ENCODE measurements around the gene TIPARP.

TIPARP gene

DNA sequence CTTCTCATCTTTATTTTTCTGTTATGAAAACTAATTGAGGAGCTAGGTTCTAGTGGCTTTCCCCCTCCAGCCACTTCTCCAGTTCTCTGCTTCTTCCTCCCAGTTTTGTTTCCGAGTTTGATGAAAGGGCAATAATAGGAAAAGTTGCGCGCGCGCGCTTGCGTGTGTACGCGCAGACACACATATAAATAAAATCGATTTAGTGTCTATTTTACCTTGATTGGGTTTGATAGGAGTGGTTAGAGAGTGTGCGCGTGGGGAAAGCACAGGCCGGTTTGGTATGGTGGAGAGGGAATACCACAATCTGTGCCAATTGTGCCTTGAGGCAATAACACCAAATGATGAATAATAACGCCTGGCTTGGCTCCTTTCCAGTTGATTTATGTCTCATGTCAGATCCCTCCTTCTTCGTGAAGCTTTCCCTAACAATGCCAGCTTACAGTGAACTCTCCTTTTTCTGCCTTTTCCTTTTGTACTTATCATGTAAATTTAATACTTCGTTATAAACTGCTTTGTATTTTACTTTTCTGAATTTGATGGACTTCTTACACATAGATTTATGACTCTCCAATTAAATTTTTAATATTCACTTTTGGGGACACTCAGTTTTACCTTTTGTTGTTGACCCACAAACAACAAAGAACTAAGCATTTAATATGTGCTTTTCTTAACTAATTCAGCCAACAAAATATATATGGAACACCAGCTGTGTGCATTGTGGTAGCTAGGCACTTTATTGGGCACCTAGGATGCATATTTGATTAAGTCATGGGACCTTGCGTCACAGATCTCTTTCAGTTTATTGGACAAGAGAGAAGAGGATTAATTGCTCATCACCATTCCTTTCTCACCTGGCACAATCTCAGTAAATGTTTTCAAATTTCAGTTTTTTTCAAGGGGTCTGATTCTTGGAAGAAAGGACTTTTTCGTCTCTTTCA lies 1.7 kb downstream of the TIPARP start:
- TF ChIP-seq, protein P1, sequence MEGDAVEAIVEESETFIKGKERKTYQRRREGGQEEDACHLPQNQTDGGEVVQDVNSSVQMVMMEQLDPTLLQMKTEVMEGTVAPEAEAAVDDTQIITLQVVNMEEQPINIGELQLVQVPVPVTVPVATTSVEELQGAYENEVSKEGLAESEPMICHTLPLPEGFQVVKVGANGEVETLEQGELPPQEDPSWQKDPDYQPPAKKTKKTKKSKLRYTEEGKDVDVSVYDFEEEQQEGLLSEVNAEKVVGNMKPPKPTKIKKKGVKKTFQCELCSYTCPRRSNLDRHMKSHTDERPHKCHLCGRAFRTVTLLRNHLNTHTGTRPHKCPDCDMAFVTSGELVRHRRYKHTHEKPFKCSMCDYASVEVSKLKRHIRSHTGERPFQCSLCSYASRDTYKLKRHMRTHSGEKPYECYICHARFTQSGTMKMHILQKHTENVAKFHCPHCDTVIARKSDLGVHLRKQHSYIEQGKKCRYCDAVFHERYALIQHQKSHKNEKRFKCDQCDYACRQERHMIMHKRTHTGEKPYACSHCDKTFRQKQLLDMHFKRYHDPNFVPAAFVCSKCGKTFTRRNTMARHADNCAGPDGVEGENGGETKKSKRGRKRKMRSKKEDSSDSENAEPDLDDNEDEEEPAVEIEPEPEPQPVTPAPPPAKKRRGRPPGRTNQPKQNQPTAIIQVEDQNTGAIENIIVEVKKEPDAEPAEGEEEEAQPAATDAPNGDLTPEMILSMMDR (conservative IDR thresholded peaks at IDR 0.05; ENCODE audit: low read length): no peak
- TF ChIP-seq EZH2phosphoT487 (IDR thresholded peaks at IDR 0.05; ENCODE audit: borderline replicate concordance): no peak
- H4K20me1 ChIP-seq (ENCODE audit: insufficient read depth, low read length, poor library complexity, severe bottlenecking): peaks cover 56% of the 10 kb centered on the region
- peak overlapping the region; percentile 58; the same call in 1 of the 2 replicates for H2AFZ ChIP-seq (ENCODE audit: low read length)

DNA sequence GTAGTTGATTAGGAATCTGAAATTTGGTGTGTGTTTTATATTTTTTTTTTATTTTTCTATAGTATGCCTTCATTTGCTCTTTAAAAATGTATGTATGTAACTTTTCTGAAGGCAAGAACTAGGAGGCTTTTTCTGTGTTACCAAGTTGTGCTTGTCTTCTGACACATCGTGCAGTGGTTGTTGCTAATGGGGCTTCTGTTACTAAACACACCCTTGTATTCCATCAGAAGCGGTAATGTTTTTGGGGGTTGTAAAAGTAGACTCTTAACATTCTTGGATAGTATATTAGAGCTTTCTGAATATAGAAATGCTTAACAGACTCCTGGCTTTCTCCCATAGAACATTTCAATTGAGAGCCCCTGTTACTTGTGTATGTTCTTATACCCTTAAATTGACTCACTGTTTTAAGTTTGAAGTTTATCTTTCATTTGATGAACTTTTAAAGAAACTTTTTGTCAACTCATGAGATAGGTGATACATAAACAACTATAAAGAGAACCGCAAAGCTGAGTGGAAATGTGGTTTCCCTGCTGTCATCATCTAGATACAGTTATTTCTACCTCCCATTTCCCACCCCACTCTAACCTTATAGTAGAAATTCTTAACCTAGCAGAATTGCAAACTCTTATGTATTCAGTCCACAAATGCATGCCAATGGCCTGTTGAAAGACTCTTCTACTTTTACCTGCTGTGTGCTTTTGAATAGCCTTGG lies 2.5 kb downstream of the TIPARP start:
- no peaks in the 10 kb centered on the region for H3K9me2 ChIP-seq (replicated peaks; ENCODE audit: low read depth, low read length)
- H4K20me1 ChIP-seq (ENCODE audit: insufficient read depth, low read length, poor library complexity, severe bottlenecking): peaks cover 62% of the 10 kb centered on the region
- H3K27me3 ChIP-seq (ENCODE audit: insufficient read depth, low read length, poor library complexity, severe bottlenecking): no peaks in the 10 kb centered on the region
- peak overlapping the region; percentile 85 for H3K4me3 ChIP-seq (ENCODE audit: low read length, poor library complexity, severe bottlenecking)
- peak overlapping the region; percentile 85 for H3K4me2 ChIP-seq (ENCODE audit: low read depth, low read length, poor library complexity, severe bottlenecking)
- H3K36me3 ChIP-seq (ENCODE audit: insufficient read depth, low read length): peaks cover 7% of the 10 kb centered on the region; the same call in 1 of the 2 replicates
- H2AFZ ChIP-seq (ENCODE audit: low read length): no peak overlapping the region
- H3F3A ChIP-seq (ENCODE audit: low read depth): no peaks in the 10 kb centered on the region
- TF ChIP-seq, protein P1 (conservative IDR thresholded peaks at IDR 0.05; ENCODE audit: low read length): no peak
- TF ChIP-seq EZH2phosphoT487 (IDR thresholded peaks at IDR 0.05; ENCODE audit: borderline replicate concordance): no peak
- H3K9ac ChIP-seq (ENCODE audit: low read depth, low read length, poor library complexity, severe bottlenecking): peak overlapping the region; percentile 80
- H3K9me3 ChIP-seq (ENCODE audit: insufficient read depth, low read depth, low read length): no peaks in the 10 kb centered on the region
- H3K4me1 ChIP-seq (ENCODE audit: insufficient read depth, low read length, poor library complexity, severe bottlenecking): peaks cover 64% of the 10 kb centered on the region
- H3K79me2 ChIP-seq (ENCODE audit: insufficient read depth, low read length): peaks cover 61% of the 10 kb centered on the region

More for the DNA sequence above, 1.7 kb downstream of the TIPARP start:
- peaks cover 7% of the 10 kb centered on the region; the same call in 1 of the 2 replicates for H3K36me3 ChIP-seq (ENCODE audit: insufficient read depth, low read length)
- H3K79me2 ChIP-seq (ENCODE audit: insufficient read depth, low read length): peaks cover 53% of the 10 kb centered on the region
- no peaks in the 10 kb centered on the region for H3K9me2 ChIP-seq (replicated peaks; ENCODE audit: low read depth, low read length)
- H3K9ac ChIP-seq (ENCODE audit: low read depth, low read length, poor library complexity, severe bottlenecking): peak overlapping the region; percentile 80
- H3K4me2 ChIP-seq (ENCODE audit: low read depth, low read length, poor library complexity, severe bottlenecking): peak overlapping the region; percentile 85
- no peaks in the 10 kb centered on the region for H3K9me3 ChIP-seq (ENCODE audit: insufficient read depth, low read depth, low read length)
- H3F3A ChIP-seq (ENCODE audit: low read depth): no peaks in the 10 kb centered on the region
- peak overlapping the region; percentile 85 for H3K4me3 ChIP-seq (ENCODE audit: low read length, poor library complexity, severe bottlenecking)
- no peaks in the 10 kb centered on the region for H3K27me3 ChIP-seq (ENCODE audit: insufficient read depth, low read length, poor library complexity, severe bottlenecking)
- H3K4me1 ChIP-seq (ENCODE audit: insufficient read depth, low read length, poor library complexity, severe bottlenecking): peaks cover 56% of the 10 kb centered on the region

DNA sequence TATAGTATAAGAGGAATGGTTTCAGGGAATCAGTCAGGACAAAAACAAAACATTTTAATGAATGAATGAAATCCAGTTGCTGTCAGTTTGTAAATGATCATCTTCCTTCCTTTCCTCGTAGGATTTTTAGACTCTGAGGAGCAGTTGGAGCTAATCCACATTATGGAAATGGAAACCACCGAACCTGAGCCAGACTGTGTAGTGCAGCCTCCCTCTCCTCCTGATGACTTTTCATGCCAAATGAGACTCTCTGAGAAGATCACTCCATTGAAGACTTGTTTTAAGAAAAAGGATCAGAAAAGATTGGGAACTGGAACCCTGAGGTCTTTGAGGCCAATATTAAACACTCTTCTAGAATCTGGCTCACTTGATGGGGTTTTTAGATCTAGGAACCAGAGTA lies 3.1 kb downstream of the TIPARP start:
- peaks cover 67% of the 10 kb centered on the region for H3K79me2 ChIP-seq (ENCODE audit: insufficient read depth, low read length)
- no peaks in the 10 kb centered on the region for H3F3A ChIP-seq (ENCODE audit: low read depth)
- H3K9ac ChIP-seq (ENCODE audit: low read depth, low read length, poor library complexity, severe bottlenecking): no peak overlapping the region
- H3K9me3 ChIP-seq (ENCODE audit: insufficient read depth, low read depth, low read length): no peaks in the 10 kb centered on the region
- H4K20me1 ChIP-seq (ENCODE audit: insufficient read depth, low read length, poor library complexity, severe bottlenecking): peaks cover 68% of the 10 kb centered on the region
- H3K4me3 ChIP-seq (ENCODE audit: low read length, poor library complexity, severe bottlenecking): peak overlapping the region; percentile 85
- H3K36me3 ChIP-seq (ENCODE audit: insufficient read depth, low read length): peaks cover 7% of the 10 kb centered on the region; the same call in 1 of the 2 replicates
- H3K4me1 ChIP-seq (ENCODE audit: insufficient read depth, low read length, poor library complexity, severe bottlenecking): peaks cover 70% of the 10 kb centered on the region
- H3K4me2 ChIP-seq (ENCODE audit: low read depth, low read length, poor library complexity, severe bottlenecking): peak overlapping the region; percentile 85
- H3K9me2 ChIP-seq (replicated peaks; ENCODE audit: low read depth, low read length): no peaks in the 10 kb centered on the region
- H2AFZ ChIP-seq (ENCODE audit: low read length): no peak overlapping the region
- TF ChIP-seq EZH2phosphoT487 (IDR thresholded peaks at IDR 0.05; ENCODE audit: borderline replicate concordance): no peak
- TF ChIP-seq, protein P1 (conservative IDR thresholded peaks at IDR 0.05; ENCODE audit: low read length): no peak
- H3K27me3 ChIP-seq (ENCODE audit: insufficient read depth, low read length, poor library complexity, severe bottlenecking): no peaks in the 10 kb centered on the region
